HG03103 (cell line): ENCODE data around the gene MTFP1.

Experiments used
- ATAC-seq: cut with Tn5 transposase; IDR thresholded peaks from one replicate; pipeline ENCODE4 v1.9.1; 2021; ENCODE audit warnings: low read depth; ENCODE audit not compliant: unreplicated experiment

MTFP1 gene

GRCh38 chr22:30424534-30425326 is 838 bp upstream of the MTFP1 start:
- no peak for ATAC-seq

- no peak for ATAC-seq
Measured at GRCh38 chr22:30425327-30425615, 297 bp upstream of the MTFP1 start.

- ATAC-seq, result no peak
Measured at GRCh38 chr22:30426388-30427353, 1.1 kb downstream of the MTFP1 start.

GRCh38 chr22:30427871-30428270 is 2.3 kb downstream of the MTFP1 start:
- no peak for ATAC-seq

GRCh38 chr22:30429887-30430286 is 4.3 kb downstream of the MTFP1 start:
- ATAC-seq, result no peak

GRCh38 chr22:30430933-30431332 is 5.4 kb downstream of the MTFP1 start:
- ATAC-seq, result no peak

GRCh38 chr22:30432096-30432495 is 6.5 kb downstream of the MTFP1 start:
- ATAC-seq, result no peak

GRCh38 chr22:30432520-30432919 is 7.0 kb downstream of the MTFP1 start:
- no peak for ATAC-seq

GRCh38 chr22:30433227-30433626 is 7.7 kb downstream of the MTFP1 start:
- ATAC-seq, result no peak

- no peak for ATAC-seq
Measured at GRCh38 chr22:30433773-30434172, 8.2 kb downstream of the MTFP1 start.

GRCh38 chr22:30434843-30435242 is 9.3 kb downstream of the MTFP1 start:
- no peak for ATAC-seq

GRCh38 chr22:30435674-30436126 is 10.1 kb downstream of the MTFP1 start:
- no peak for ATAC-seq

- no peak for ATAC-seq
Measured at GRCh38 chr22:30436196-30436595, 10.6 kb downstream of the MTFP1 start.

- ATAC-seq, result no peak
Measured at GRCh38 chr22:30438559-30438958, 13.0 kb downstream of the MTFP1 start.

GRCh38 chr22:30439226-30439625 is 13.7 kb downstream of the MTFP1 start:
- no peak for ATAC-seq

GRCh38 chr22:30439836-30440235 is 14.3 kb downstream of the MTFP1 start:
- ATAC-seq, result no peak

- ATAC-seq, result no peak
Measured at GRCh38 chr22:30441088-30441487, 15.5 kb downstream of the MTFP1 start.

- no peak for ATAC-seq
Measured at GRCh38 chr22:30444632-30445437, 19.3 kb downstream of the MTFP1 start.

- ATAC-seq, result no peak
Measured at GRCh38 chr22:30445438-30446145, 20.0 kb downstream of the MTFP1 start.

GRCh38 chr22:30447656-30448055 is 22.1 kb downstream of the MTFP1 start:
- no peak for ATAC-seq
